ENCODE results near the gene AJAP1.

AJAP1 gene

GRCh38 chr1:4653796-4654725, at the start of gene AJAP1:
Gene AJAP1 (plus strand): TSS chr1:4654609. CDS start chr1:4655426, 817 bp downstream.
- TF ChIP-seq CTCF (IDR thresholded peaks at IDR 0.05; ENCODE audit: borderline replicate concordance, insufficient read depth, low read depth, low read length) = no peak
- H3K4me3 ChIP-seq (ENCODE audit: low read depth, low read length) = no peak within 1 kb of the TSS

GRCh38 chr1:4605158-4605557, 49.3 kb upstream of the AJAP1 start:
- no peak for TF ChIP-seq CTCF (IDR thresholded peaks at IDR 0.05; ENCODE audit: borderline replicate concordance, insufficient read depth, low read depth, low read length)
- no peak overlapping the region for H3K4me3 ChIP-seq (ENCODE audit: low read depth, low read length)

- H3K4me3 ChIP-seq (ENCODE audit: low read depth, low read length) = no peak overlapping the region
- TF ChIP-seq CTCF (IDR thresholded peaks at IDR 0.05; ENCODE audit: borderline replicate concordance, insufficient read depth, low read depth, low read length) = no peak
Observed at GRCh38 chr1:4611563-4612341, 42.7 kb upstream of the AJAP1 start.

- no peak for TF ChIP-seq CTCF (IDR thresholded peaks at IDR 0.05; ENCODE audit: borderline replicate concordance, insufficient read depth, low read depth, low read length)
- no peak overlapping the region for H3K4me3 ChIP-seq (ENCODE audit: low read depth, low read length)
Observed at GRCh38 chr1:4612991-4613390, 41.4 kb upstream of the AJAP1 start.

GRCh38 chr1:4613606-4614370, 40.6 kb upstream of the AJAP1 start:
- no peak for TF ChIP-seq CTCF (IDR thresholded peaks at IDR 0.05; ENCODE audit: borderline replicate concordance, insufficient read depth, low read depth, low read length)
- no peak overlapping the region for H3K4me3 ChIP-seq (ENCODE audit: low read depth, low read length)

GRCh38 chr1:4614371-4615137, 39.9 kb upstream of the AJAP1 start:
- H3K4me3 ChIP-seq (ENCODE audit: low read depth, low read length) = no peak overlapping the region
- no peak for TF ChIP-seq CTCF (IDR thresholded peaks at IDR 0.05; ENCODE audit: borderline replicate concordance, insufficient read depth, low read depth, low read length)
